CD4-positive, alpha-beta memory T cell (primary cell): ENCODE data around the gene TRIM32. TPM values are rescaled to one million over a fixed set of nuclear protein-coding genes. Genes with fewer than 3 reads are reported as not detected.

Experiments
- CTCF ChIA-PET: fragments of 350-600 bp; sonication (Branson Sonifier 250); formaldehyde crosslinking; loops from one replicate; lab custom pipeline; 2021; ENCODE audit warnings: inconsistent platforms; ENCODE audit not compliant: partially characterized antibody; lab: Charles Lee
- POLR2A ChIA-PET: fragments of 350-600 bp; sonication (Branson Sonifier 250); formaldehyde crosslinking; loops from one replicate; lab custom pipeline; 2021; ENCODE audit not compliant: partially characterized antibody; lab: Charles Lee
- DNase-seq, 5 donors: peaks; one replicate each; pipeline versions ENCODE4 v3.0.0 to v3.0.0-alpha.2; 2020 to 2022; ENCODE audit warnings: mixed read lengths in 1 of 5
- H3K27ac ChIP-seq: one replicate; pipeline ENCODE4 v1.7.0; 2013; ENCODE audit warnings: low read depth, low read length
- H3K27me3 ChIP-seq: 2 replicates; pipeline ENCODE4 v1.7.0; 2013; ENCODE audit warnings: mild to moderate bottlenecking, low read length, moderate library complexity; ENCODE audit not compliant: insufficient read depth
- H3K36me3 ChIP-seq: 2 replicates; pipeline ENCODE4 v1.7.0; 2013; ENCODE audit warnings: mild to moderate bottlenecking, low read length, moderate library complexity; ENCODE audit not compliant: insufficient read depth
- H3K4me1 ChIP-seq: 2 replicates; pipeline ENCODE4 v1.7.0; 2013; ENCODE audit warnings: mild to moderate bottlenecking, low read length, moderate library complexity; ENCODE audit not compliant: insufficient read depth
- H3K4me3 ChIP-seq, 2 donors: one replicate each; pipeline ENCODE4 v1.7.0; 2013; ENCODE audit warnings: low read length in 2 of 2, mild to moderate bottlenecking in 1 of 2
- H3K9me3 ChIP-seq, 2 donors: one replicate each; pipeline ENCODE4 v1.7.0; 2013; ENCODE audit warnings: low read length in 2 of 2, control low read depth in 1 of 2; ENCODE audit not compliant: control insufficient read depth in 1 of 2
- H3K27ac Mint-ChIP-seq, 7 donors: one replicate each; pipeline ENCODE4 v1.8.0; 2020 to 2021; ENCODE audit warnings: mixed read lengths in 7 of 7, mild to moderate bottlenecking in 6 of 7, inconsistent platforms in 3 of 7, moderate library complexity in 3 of 7
- H3K27me3 Mint-ChIP-seq, 2 donors: one replicate each; pipeline ENCODE4 v1.8.0; 2020 to 2021; ENCODE audit warnings: mixed read lengths in 2 of 2
- H3K36me3 Mint-ChIP-seq, 2 donors: one replicate each; pipeline ENCODE4 v1.8.0; 2020 to 2021; ENCODE audit warnings: mixed read lengths in 2 of 2, inconsistent platforms in 1 of 2, mild to moderate bottlenecking in 1 of 2
- H3K4me1 Mint-ChIP-seq, 4 donors: one replicate each; pipeline ENCODE4 v1.8.0; 2020 to 2021; ENCODE audit warnings: mixed read lengths in 4 of 4, mild to moderate bottlenecking in 1 of 4
- H3K4me3 Mint-ChIP-seq, 8 donors: one replicate each; pipeline ENCODE4 v1.8.0; 2020 to 2021; ENCODE audit warnings: mixed read lengths in 8 of 8, mild to moderate bottlenecking in 7 of 8, moderate library complexity in 6 of 8, inconsistent platforms in 3 of 8
- H3K9me3 Mint-ChIP-seq, 8 donors: one replicate each; pipeline ENCODE4 v1.8.0; 2020 to 2021; ENCODE audit warnings: mixed read lengths in 8 of 8, mild to moderate bottlenecking in 5 of 8, inconsistent platforms in 3 of 8, moderate library complexity in 1 of 8
- intact Hi-C: fragments of 100-400 bp; cut with micrococcal nuclease; formaldehyde crosslinking; loops from one replicate; pipeline ENCODE4 v1.15.1; 2023
- polyA plus RNA-seq, 2 donors: library from polyadenylated mRNA; unstranded; fragments of 300-500 nt; fragmentation: Illumina TruSeq; gene quantifications; one replicate each; pipeline ENCODE4 v1.2.3, GENCODE V29; 2021
- total RNA-seq, 2 experiments: library from RNA; stranded (reverse); gene quantifications; one replicate each; pipeline ENCODE4 v1.2.3, GENCODE V29; 2021

Gene TRIM32
- total and polyA plus RNA-seq, 4 experiments from 2014 or later: 15.5 to 22.1 (median 19.4) TPM

GRCh38 chr9:116704470-116704869 lies 17.4 kb downstream of the TRIM32 start:
- Histone ChIP-seq H3K36me3 (peaks cover 1% of the 10 kb centered on the region), H3K27ac (no peak overlapping the region), H3K9me3 (no peaks in the 10 kb centered on the region), H3K4me1 (peaks cover 25% of the 10 kb centered on the region), H3K27me3 (no peaks in the 10 kb centered on the region), H3K4me3 (no peak overlapping the region)
- ChIA-PET CTCF (no interaction called here), POLR2A (no interaction called here)
- DNase-seq: no peak
- Mint-ChIP-seq H3K36me3 (peaks cover 16 to 37% of the 10 kb centered on the region in 2 donors), H3K4me1 (peaks cover 24 to 31% (median 28%) of the 10 kb centered on the region in 4 donors), H3K4me3 (no peak overlapping the region), H3K9me3 (no peaks in the 10 kb centered on the region), H3K27me3 (no peaks in the 10 kb centered on the region), H3K27ac (no peak overlapping the region)
- intact Hi-C loops: no loop called here

GRCh38 chr9:116705531-116705930 lies 18.4 kb downstream of the TRIM32 start:
- no peak for DNase-seq
- Histone ChIP-seq H3K4me3 (no peak overlapping the region), H3K9me3 (no peaks in the 10 kb centered on the region), H3K27me3 (no peaks in the 10 kb centered on the region), H3K27ac (no peak overlapping the region), H3K36me3 (no peaks in the 10 kb centered on the region), H3K4me1 (peaks cover 19% of the 10 kb centered on the region)
- peaks cover 17 to 21% (median 20%) of the 10 kb centered on the region in 4 donors for H3K4me1 Mint-ChIP-seq
- H3K36me3 Mint-ChIP-seq: peaks cover 6 to 26% of the 10 kb centered on the region in 2 donors
- H3K27me3 Mint-ChIP-seq: no peaks in the 10 kb centered on the region
- ChIA-PET POLR2A (no interaction called here), CTCF (no interaction called here)
- no peak overlapping the region for H3K27ac Mint-ChIP-seq
- H3K9me3 Mint-ChIP-seq: no peaks in the 10 kb centered on the region
- intact Hi-C loops: no loop called here
- no peak overlapping the region for H3K4me3 Mint-ChIP-seq

- Histone ChIP-seq H3K9me3 (no peaks in the 10 kb centered on the region), H3K36me3 (no peaks in the 10 kb centered on the region), H3K4me1 (peaks cover 8% of the 10 kb centered on the region), H3K27me3 (no peaks in the 10 kb centered on the region), H3K4me3 (no peak overlapping the region), H3K27ac (no peak overlapping the region)
- Mint-ChIP-seq H3K4me1 (peaks cover 6 to 11% (median 10%) of the 10 kb centered on the region in 4 donors), H3K4me3 (no peak overlapping the region), H3K36me3 (peaks cover 1 to 22% of the 10 kb centered on the region in 2 donors), H3K27ac (no peak overlapping the region), H3K9me3 (no peaks in the 10 kb centered on the region), H3K27me3 (no peaks in the 10 kb centered on the region)
- ChIA-PET POLR2A (no interaction called here), CTCF (no interaction called here)
- no peak for DNase-seq
- intact Hi-C loops: no loop called here
Observed at GRCh38 chr9:116706310-116707290, 19.5 kb downstream of the TRIM32 start.

GRCh38 chr9:116712781-116713180 lies 25.7 kb downstream of the TRIM32 start:
- H3K4me1 Mint-ChIP-seq: peaks cover 4 to 9% (median 6%) of the 10 kb centered on the region in 4 donors
- no peak overlapping the region for H3K4me3 Mint-ChIP-seq
- intact Hi-C loops: no loop called here
- no peaks in the 10 kb centered on the region for H3K9me3 ChIP-seq
- CTCF ChIA-PET: no interaction called here
- no peaks in the 10 kb centered on the region for H3K27me3 Mint-ChIP-seq
- POLR2A ChIA-PET: no interaction called here
- DNase-seq: no peak
- no peaks in the 10 kb centered on the region for H3K36me3 ChIP-seq
- no peak overlapping the region for H3K4me3 ChIP-seq
- no peaks in the 10 kb centered on the region for H3K4me1 ChIP-seq
- H3K9me3 Mint-ChIP-seq: no peaks in the 10 kb centered on the region
- H3K27ac ChIP-seq: no peak overlapping the region
- no peaks in the 10 kb centered on the region for H3K27me3 ChIP-seq
- H3K27ac Mint-ChIP-seq: no peak overlapping the region
- no peaks in the 10 kb centered on the region for H3K36me3 Mint-ChIP-seq

- no peaks in the 10 kb centered on the region for H3K9me3 ChIP-seq
- no peaks in the 10 kb centered on the region for H3K27me3 ChIP-seq
- ChIA-PET CTCF (no interaction called here), POLR2A (no interaction called here)
- H3K27me3 Mint-ChIP-seq: peaks cover 1 to 2% of the 10 kb centered on the region in 2 donors
- no peaks in the 10 kb centered on the region for H3K9me3 Mint-ChIP-seq
- intact Hi-C loops: no loop called here
- H3K4me1 ChIP-seq: no peaks in the 10 kb centered on the region
- no peak overlapping the region for H3K27ac Mint-ChIP-seq
- no peak overlapping the region for H3K4me3 Mint-ChIP-seq
- H3K4me1 Mint-ChIP-seq: peaks cover 4 to 9% (median 6%) of the 10 kb centered on the region in 4 donors
- H3K36me3 Mint-ChIP-seq: peaks cover 0 to 4% of the 10 kb centered on the region in 2 donors
- H3K36me3 ChIP-seq: no peaks in the 10 kb centered on the region
- DNase-seq: no peak
- H3K4me3 ChIP-seq: no peak overlapping the region
- H3K27ac ChIP-seq: no peak overlapping the region
Observed at GRCh38 chr9:116713271-116713670, 26.2 kb downstream of the TRIM32 start.

- H3K9me3 Mint-ChIP-seq: peaks cover 0 to 4% (median 0%) of the 10 kb centered on the region in 8 donors
- DNase-seq: no peak
- CTCF ChIA-PET: no interaction called here
- Histone ChIP-seq H3K4me1 (no peaks in the 10 kb centered on the region), H3K36me3 (no peaks in the 10 kb centered on the region), H3K4me3 (no peak overlapping the region), H3K9me3 (no peaks in the 10 kb centered on the region), H3K27me3 (no peaks in the 10 kb centered on the region), H3K27ac (no peak overlapping the region)
- H3K27me3 Mint-ChIP-seq: peaks cover 1 to 2% of the 10 kb centered on the region in 2 donors
- POLR2A ChIA-PET: no interaction called here
- peaks cover 0 to 4% of the 10 kb centered on the region in 2 donors for H3K36me3 Mint-ChIP-seq
- H3K4me3 Mint-ChIP-seq: no peak overlapping the region
- peak overlapping the region in 1 of 7 donors; percentile 23 for H3K27ac Mint-ChIP-seq
- intact Hi-C loops: no loop called here
- H3K4me1 Mint-ChIP-seq: peaks cover 4 to 9% (median 6%) of the 10 kb centered on the region in 4 donors
Observed at GRCh38 chr9:116715751-116716150, 28.6 kb downstream of the TRIM32 start.

GRCh38 chr9:116716438-116716837 lies 29.3 kb downstream of the TRIM32 start:
- Mint-ChIP-seq H3K27ac (no peak overlapping the region), H3K36me3 (peaks cover 0 to 4% of the 10 kb centered on the region in 2 donors), H3K27me3 (peaks cover 1 to 2% of the 10 kb centered on the region in 2 donors), H3K9me3 (peaks cover 0 to 4% (median 0%) of the 10 kb centered on the region in 8 donors), H3K4me1 (peaks cover 4 to 9% (median 6%) of the 10 kb centered on the region in 4 donors), H3K4me3 (no peak overlapping the region)
- ChIA-PET CTCF (interaction anchor here (1.5 to 1.7 kb wide), 2 partner anchors 11 to 20 kb away, joined by 3 read pairs; no protein-coding TSS in a partner anchor), POLR2A (no interaction called here)
- H3K4me3 ChIP-seq: no peak overlapping the region
- no peaks in the 10 kb centered on the region for H3K4me1 ChIP-seq
- intact Hi-C loops: no loop called here
- no peak overlapping the region for H3K27ac ChIP-seq
- no peaks in the 10 kb centered on the region for H3K27me3 ChIP-seq
- DNase-seq: no peak
- H3K9me3 ChIP-seq: no peaks in the 10 kb centered on the region
- H3K36me3 ChIP-seq: no peaks in the 10 kb centered on the region
